GM21619 (cell line): ENCODE measurements around the gene ZP1.
"Not testable (repeated sequence)": the region's sequence is repeated elsewhere in the genome, so short reads cannot be mapped to it uniquely, and the experiment has no call there.

Source experiments
- ATAC-seq: cut with Tn5 transposase; IDR thresholded peaks from one replicate; pipeline ENCODE4 v1.9.1; 2021; ENCODE audit not compliant: unreplicated experiment

Gene ZP1

GRCh38 chr11:60866911-60867870 lies at the start of gene ZP1:
ZP1 (plus strand) TSS chr11:60867542; CDS start chr11:60867562, 20 bp downstream.
- ATAC-seq, result no peak

- no peak for ATAC-seq
Observed at GRCh38 chr11:60818057-60818456, 49.3 kb upstream of the ZP1 start.

GRCh38 chr11:60821827-60822599 lies 45.3 kb upstream of the ZP1 start:
- ATAC-seq, result peak; percentile 67

GRCh38 chr11:60823745-60824306 lies 43.5 kb upstream of the ZP1 start:
- not testable (repeated sequence) for ATAC-seq

- ATAC-seq, result no peak
Observed at GRCh38 chr11:60825118-60825517, 42.2 kb upstream of the ZP1 start.

GRCh38 chr11:60825790-60826189 lies 41.6 kb upstream of the ZP1 start:
- no peak for ATAC-seq

GRCh38 chr11:60830478-60831142 lies 36.7 kb upstream of the ZP1 start:
- ATAC-seq, result no peak

- ATAC-seq, result peak; percentile 73
Observed at GRCh38 chr11:60831143-60831500, 36.2 kb upstream of the ZP1 start.

- ATAC-seq, result no peak
Observed at GRCh38 chr11:60831501-60832079, 35.8 kb upstream of the ZP1 start.

GRCh38 chr11:60834742-60835533 lies 32.4 kb upstream of the ZP1 start:
- ATAC-seq, result no peak

- ATAC-seq, result no peak
Observed at GRCh38 chr11:60835534-60835846, 31.9 kb upstream of the ZP1 start.

- ATAC-seq, result no peak
Observed at GRCh38 chr11:60836866-60837515, 30.4 kb upstream of the ZP1 start.

GRCh38 chr11:60838132-60838531 lies 29.2 kb upstream of the ZP1 start:
- ATAC-seq, result no peak

- no peak for ATAC-seq
Observed at GRCh38 chr11:60840470-60841430, 26.6 kb upstream of the ZP1 start.

- peak; percentile 80 for ATAC-seq
Observed at GRCh38 chr11:60841797-60842667, 25.3 kb upstream of the ZP1 start, which contains the start of gene CCDC86. CCDC86 (plus strand) TSS chr11:60842113; CDS start chr11:60842125, 12 bp downstream.

GRCh38 chr11:60842668-60843600 lies 24.4 kb upstream of the ZP1 start:
- no peak for ATAC-seq
